C4-2B (cell line): ENCODE results near the gene BRIX1.

Source experiments
- ZFX ChIP-seq: fragments of 450-650 bp; IDR thresholded peaks from 2 replicates; pipeline ENCODE4 v1.6.1; 2017
- TF ChIP-seq, protein P1 (sequence below): fragments of 450-650 bp; conservative IDR thresholded peaks from 2 replicates; pipeline ENCODE4 v1.5.1; 2017; ENCODE audit warnings: mild to moderate bottlenecking

DNA sequence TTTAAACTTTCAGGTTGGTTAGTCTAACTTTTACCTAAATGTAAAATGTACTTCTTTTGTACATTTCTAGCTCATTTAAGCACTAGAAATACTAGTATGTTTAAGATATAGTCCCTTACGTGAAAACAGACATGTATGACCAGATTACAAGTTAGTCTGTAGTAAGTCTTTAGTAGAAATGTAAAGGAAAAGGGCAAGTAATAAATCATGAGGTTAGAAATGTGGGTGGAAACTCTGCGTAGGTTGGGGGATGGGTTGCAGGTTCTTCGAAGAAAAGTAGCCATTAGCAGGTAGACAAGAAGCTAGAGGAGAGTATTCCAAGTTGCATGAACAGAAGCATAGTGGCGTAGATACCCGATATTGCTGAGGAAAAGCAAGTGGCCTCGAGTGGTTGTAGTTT is 23.1 kb upstream of the BRIX1 start:
- TF ChIP-seq, protein P1, sequence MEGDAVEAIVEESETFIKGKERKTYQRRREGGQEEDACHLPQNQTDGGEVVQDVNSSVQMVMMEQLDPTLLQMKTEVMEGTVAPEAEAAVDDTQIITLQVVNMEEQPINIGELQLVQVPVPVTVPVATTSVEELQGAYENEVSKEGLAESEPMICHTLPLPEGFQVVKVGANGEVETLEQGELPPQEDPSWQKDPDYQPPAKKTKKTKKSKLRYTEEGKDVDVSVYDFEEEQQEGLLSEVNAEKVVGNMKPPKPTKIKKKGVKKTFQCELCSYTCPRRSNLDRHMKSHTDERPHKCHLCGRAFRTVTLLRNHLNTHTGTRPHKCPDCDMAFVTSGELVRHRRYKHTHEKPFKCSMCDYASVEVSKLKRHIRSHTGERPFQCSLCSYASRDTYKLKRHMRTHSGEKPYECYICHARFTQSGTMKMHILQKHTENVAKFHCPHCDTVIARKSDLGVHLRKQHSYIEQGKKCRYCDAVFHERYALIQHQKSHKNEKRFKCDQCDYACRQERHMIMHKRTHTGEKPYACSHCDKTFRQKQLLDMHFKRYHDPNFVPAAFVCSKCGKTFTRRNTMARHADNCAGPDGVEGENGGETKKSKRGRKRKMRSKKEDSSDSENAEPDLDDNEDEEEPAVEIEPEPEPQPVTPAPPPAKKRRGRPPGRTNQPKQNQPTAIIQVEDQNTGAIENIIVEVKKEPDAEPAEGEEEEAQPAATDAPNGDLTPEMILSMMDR: no peak
- no peak for TF ChIP-seq ZFX
